HCT116 (cell line): ENCODE measurements around the gene PSMC6. TPM values are rescaled to one million over a fixed set of nuclear protein-coding genes. Genes with fewer than 3 reads are reported as not detected.
"Not testable (repeated sequence)": the region's sequence is repeated elsewhere in the genome, so short reads cannot be mapped to it uniquely, and the experiment has no call there.

Source experiments
- ATAC-seq: fragments of 200-7000 bp; cut with Tn5 transposase; 2 replicates; pipeline ENCODE4 v1.9.1; 2020; ENCODE audit warnings: mild to moderate bottlenecking, moderate library complexity
- BruUV-seq: library from RNA; stranded (reverse); fragments of 400-500 nt; replicated peaks from 2 replicates; lab custom pipeline; 2021; lab: Mats Ljungman, UMichigan
- CTCF ChIA-PET: fragments of 300-600 bp; sonication (Branson Sonifier 250); formaldehyde crosslinking; loops from one replicate; lab custom pipeline; 2021; ENCODE audit warnings: antibody characterized with exemption; lab: Charles Lee
- POLR2A ChIA-PET: fragments of 300-600, 350-600 bp; sonication (Branson Sonifier 250); formaldehyde crosslinking; loops from one replicate; lab custom pipeline; 2021; ENCODE audit warnings: antibody characterized with exemption; lab: Charles Lee
- RAD21 ChIA-PET, 2 experiments: fragments of 300-600 bp; sonication (Branson Sonifier 250); formaldehyde crosslinking; loops; one replicate each; lab custom pipeline; 2023; ENCODE audit warnings: low total read pairs in 2 of 2; ENCODE audit not compliant: uncharacterized antibody in 2 of 2, unreplicated experiment in 2 of 2, low non-redundant PET in 1 of 2; lab: Charles Lee
- DNase-seq: peaks from one replicate; pipeline ENCODE4 v3.0.0-alpha.2; 2010; ENCODE audit warnings: low read depth, low spot score
- H2AFZ ChIP-seq: fragments of 200-600 bp; shearing (Covaris generic), sonication (generic); 2 replicates; pipeline ENCODE4 v1.6.1; 2017; ENCODE audit warnings: low read depth, mixed run types, mixed read lengths, antibody characterized with exemption, low read length; ENCODE audit not compliant: poor library complexity, severe bottlenecking
- H3K27ac ChIP-seq: 2 replicates; pipeline ENCODE4 v1.5.1; 2012; ENCODE audit warnings: low read depth, low read length
- H3K27me3 ChIP-seq: fragments of 200-600 bp; sonication (generic); 2 replicates; pipeline ENCODE4 v1.6.1; 2016; ENCODE audit warnings: mixed run types, low read length, mixed read lengths; ENCODE audit not compliant: insufficient read depth
- H3K36me3 ChIP-seq, 2 experiments: fragments of 200-500 bp in 1 of 2; fragments of 200-600 bp in 1 of 2; sonication (Bioruptor generic) in 1 of 2; sonication (generic) in 1 of 2; 2 replicates each; pipeline versions ENCODE4 v1.5.1 to v1.6.1; 2014 to 2016; ENCODE audit warnings: low read length in 2 of 2, inconsistent platforms in 1 of 2, mixed read lengths in 1 of 2, mixed run types in 1 of 2; ENCODE audit not compliant: insufficient read depth in 2 of 2, control insufficient read depth in 1 of 2
- H3K4me1 ChIP-seq, 2 experiments: fragments of 200-600 bp in 1 of 2; sonication (generic) in 1 of 2; 2 replicates each; pipeline versions ENCODE4 v1.5.1 to v1.6.1; 2012 to 2017; ENCODE audit warnings: low read length in 2 of 2, inconsistent platforms in 1 of 2, mild to moderate bottlenecking in 1 of 2, mixed read lengths in 1 of 2, mixed run types in 1 of 2, moderate library complexity in 1 of 2; ENCODE audit not compliant: insufficient read depth in 2 of 2, control insufficient read depth in 1 of 2
- H3K4me2 ChIP-seq: fragments of 200-600 bp; sonication (generic); 2 replicates; pipeline ENCODE4 v1.6.1; 2017; ENCODE audit warnings: mixed run types, low read length, mixed read lengths
- H3K4me3 ChIP-seq, 2 experiments: fragments of 200-600 bp in 1 of 2; sonication (generic) in 1 of 2; replicated peaks in 1 of 2; 2 replicates each; pipeline ENCODE4 v1.5.1; 2011 to 2016; ENCODE audit warnings: low read length in 2 of 2, control low read depth in 1 of 2, low read depth in 1 of 2, mild to moderate bottlenecking in 1 of 2, mixed read lengths in 1 of 2, mixed run types in 1 of 2
- H3K79me2 ChIP-seq: fragments of 200-600 bp; sonication (generic); 2 replicates; pipeline ENCODE4 v1.6.1; 2017; ENCODE audit warnings: mild to moderate bottlenecking, mixed run types, low read length, moderate library complexity, mixed read lengths; ENCODE audit not compliant: insufficient read depth
- H3K9ac ChIP-seq: fragments of 200-600 bp; sonication (generic); 2 replicates; pipeline ENCODE4 v1.6.1; 2016; ENCODE audit warnings: low read length, mixed read lengths
- H3K9me2 ChIP-seq: fragments of 200-600 bp; sonication (generic), shearing (Covaris generic); 2 replicates; pipeline ENCODE4 v1.6.1; 2017; ENCODE audit warnings: mixed run types, mild to moderate bottlenecking, moderate library complexity; ENCODE audit not compliant: insufficient read depth
- H3K9me3 ChIP-seq, 2 experiments: fragments of 200-500 bp in 1 of 2; fragments of 200-600 bp in 1 of 2; sonication (Bioruptor generic) in 1 of 2; sonication (generic) in 1 of 2; 2 replicates each; pipeline ENCODE4 v1.6.1; 2014 to 2017; ENCODE audit warnings: low read length in 2 of 2, mixed read lengths in 2 of 2, inconsistent platforms in 1 of 2, low read depth in 1 of 2, mild to moderate bottlenecking in 1 of 2, mixed run types in 1 of 2, moderate library complexity in 1 of 2; ENCODE audit not compliant: control insufficient read depth in 1 of 2, insufficient read depth in 1 of 2
- H4K20me1 ChIP-seq: fragments of 200-600 bp; sonication (generic), shearing (Covaris generic); 2 replicates; pipeline ENCODE4 v1.6.1; 2017; ENCODE audit warnings: mixed run types, mild to moderate bottlenecking, moderate library complexity; ENCODE audit not compliant: insufficient read depth
- CBX3 ChIP-seq: IDR thresholded peaks from 2 replicates; pipeline ENCODE4 v1.6.1; 2012; ENCODE audit warnings: low read depth
- JUND ChIP-seq: IDR thresholded peaks from 2 replicates; pipeline ENCODE4 v1.6.1; 2012
- MAX ChIP-seq: IDR thresholded peaks from 2 replicates; pipeline ENCODE4 v1.6.1; 2012
- POLR2AphosphoS5 ChIP-seq: IDR thresholded peaks from 2 replicates; pipeline ENCODE4 v1.6.1; 2011; ENCODE audit warnings: mild to moderate bottlenecking, low read depth, low read length, moderate library complexity
- RAD21 ChIP-seq: IDR thresholded peaks from 2 replicates; pipeline ENCODE4 v1.6.1; 2012; ENCODE audit warnings: low read depth, mild to moderate bottlenecking
- SIN3A ChIP-seq: IDR thresholded peaks from 2 replicates; pipeline ENCODE4 v1.6.1; 2012; ENCODE audit warnings: low read depth
- YY1 ChIP-seq: IDR thresholded peaks from 2 replicates; pipeline ENCODE4 v1.6.1; 2011; ENCODE audit warnings: low read length, low read depth, moderate library complexity, mild to moderate bottlenecking; ENCODE audit not compliant: insufficient replicate concordance; ENCODE audit errors: extremely low read depth
- ZBTB33 ChIP-seq: IDR thresholded peaks from 2 replicates; pipeline ENCODE4 v1.6.1; 2011; ENCODE audit warnings: mild to moderate bottlenecking, low read length, moderate library complexity; ENCODE audit not compliant: insufficient replicate concordance; ENCODE audit errors: extremely low read depth
- intact Hi-C: fragments of 100-400 bp; cut with micrococcal nuclease; formaldehyde crosslinking; loops from 2 replicates; pipeline ENCODE4 v1.10.0; 2022
- total RNA-seq: library from RNA; stranded (reverse); gene quantifications from one replicate; pipeline ENCODE4 v1.2.1, GENCODE V29; 2021; ENCODE audit not compliant: unreplicated experiment

PSMC6 gene
- total RNA-seq, 1 experiment from 2014 or later: 71.7 TPM

DNA sequence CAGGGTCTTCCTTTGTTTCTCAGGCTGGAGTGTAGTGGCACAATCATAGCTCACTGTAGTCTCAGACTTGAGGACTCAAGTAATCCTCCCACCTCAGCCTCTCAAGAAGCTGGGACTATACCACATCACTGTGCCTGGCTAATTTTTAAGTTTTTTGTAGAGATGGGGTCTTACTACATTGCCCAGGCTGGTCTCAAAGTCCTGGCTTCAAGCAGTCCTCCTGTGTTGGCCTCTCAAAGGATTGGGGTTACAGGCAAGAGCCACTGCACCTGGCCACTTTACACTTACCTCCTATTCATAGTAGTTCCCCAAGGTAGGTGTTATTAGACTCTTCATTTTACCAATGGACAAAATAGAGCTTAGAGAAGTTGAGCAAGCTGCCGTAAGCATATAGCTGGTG lies 52.1 kb downstream of the PSMC6 start (continued):
- TF ChIP-seq ZBTB33 (no peak), CBX3 (no peak), POLR2AphosphoS5 (no peak), JUND (no peak)

GRCh38 chr14:52762923-52763322 lies 55.9 kb downstream of the PSMC6 start:
- POLR2A ChIA-PET, H4K20me1 ChIP-seq, BruUV-seq, H2AFZ ChIP-seq, H3K79me2 ChIP-seq, intact Hi-C loops, H3K9ac ChIP-seq, H3K27me3 ChIP-seq, H3K36me3 ChIP-seq, ATAC-seq, H3K9me3 ChIP-seq, H3K4me1 ChIP-seq, CTCF ChIA-PET, DNase-seq, H3K27ac ChIP-seq, H3K4me3 ChIP-seq, H3K4me2 ChIP-seq, H3K9me2 ChIP-seq, RAD21 ChIA-PET: not testable (repeated sequence)

DNA sequence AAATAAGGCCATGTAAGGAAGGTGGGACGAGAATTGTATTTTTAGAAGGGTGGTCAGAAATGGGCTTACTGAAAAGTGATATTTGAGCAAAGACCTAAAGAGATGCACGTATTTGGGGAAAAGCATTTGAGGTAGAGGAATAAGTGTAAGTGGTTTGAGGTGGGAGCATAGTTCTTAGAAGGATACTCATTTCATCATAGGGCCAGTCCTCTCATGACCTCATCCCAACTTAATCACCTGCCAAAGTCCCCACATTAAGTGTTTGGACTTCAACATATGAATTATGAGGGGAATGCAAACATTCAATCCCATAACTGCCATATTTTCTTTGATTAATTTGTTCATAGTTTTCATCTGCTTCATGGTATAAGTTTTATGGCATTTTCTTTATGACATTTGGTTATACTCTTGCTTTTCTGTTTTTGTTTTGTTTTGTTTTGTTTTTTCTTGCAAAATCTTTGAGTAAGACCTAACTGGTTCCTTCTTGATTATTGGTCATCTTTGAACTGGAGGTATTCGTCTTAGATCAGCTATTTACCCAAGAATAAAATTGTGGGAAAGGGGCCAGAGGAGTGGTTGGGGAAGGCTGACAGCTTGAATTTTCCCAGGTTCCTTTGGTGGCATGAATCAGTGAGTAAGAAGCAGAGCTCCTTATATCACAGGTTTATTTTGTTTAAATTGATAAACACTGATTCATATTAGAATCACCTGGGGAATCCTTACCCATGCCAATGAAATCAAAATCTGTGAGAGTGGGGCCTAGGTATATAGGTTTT lies 60.2 kb downstream of the PSMC6 start:
- DNase-seq (no peak), ATAC-seq (no peak)
- Histone ChIP-seq H4K20me1 (no peaks in the 10 kb centered on the region), H3K36me3 (peaks cover 7 to 11% of the 10 kb centered on the region in 2 experiments; a peak in 3 of 4 replicates), H2AFZ (no peak overlapping the region), H3K4me1 (no peaks in the 10 kb centered on the region), H3K9me2 (no peaks in the 10 kb centered on the region), H3K27ac (no peak overlapping the region), H3K27me3 (no peaks in the 10 kb centered on the region), H3K4me2 (no peak overlapping the region), H3K9ac (no peak overlapping the region), H3K9me3 (no peaks in the 10 kb centered on the region), H3K79me2 (no peaks in the 10 kb centered on the region), H3K4me3 (no peak overlapping the region)
- no peak for TF ChIP-seq RAD21
- no peak for TF ChIP-seq YY1
- TF ChIP-seq MAX: no peak
- no peak for TF ChIP-seq SIN3A
- TF ChIP-seq JUND: no peak
- ChIA-PET RAD21 (no interaction called here), POLR2A (no interaction called here), CTCF (no interaction called here)
- intact Hi-C loops: no loop called here
- no TSS peak for BruUV-seq
